Esophagus muscularis mucosa (tissue), 4 donors: ENCODE measurements around the gene BASP1. TPM values are rescaled to one million over a fixed set of nuclear protein-coding genes. Genes with fewer than 3 reads are reported as not detected.

ENCODE experiments used
- DNase-seq: peaks from one replicate; pipeline ENCODE4 v3.0.0-alpha.2; 2017; ENCODE audit errors: extremely low spot score
- H3K27ac ChIP-seq, 4 donors: fragments of 200-600 bp; sonication (generic); replicated peaks in 1 of 4; 1 replicate in 3 of 4; 2 replicates in 1 of 4; pipeline ENCODE4 v1.5.1; 2016 to 2019; ENCODE audit warnings: mild to moderate bottlenecking in 1 of 4
- H3K27me3 ChIP-seq, 4 donors: fragments of 200-600 bp; sonication (generic); one replicate each; pipeline versions ENCODE4 v1.5.1 to v1.6.0; 2016 to 2019
- H3K36me3 ChIP-seq, 4 donors: fragments of 200-600 bp; sonication (generic); one replicate each; pipeline ENCODE4 v1.5.1; 2016 to 2019
- H3K4me1 ChIP-seq, 4 donors: fragments of 200-600 bp; sonication (generic); one replicate each; pipeline ENCODE4 v1.5.1; 2016 to 2019
- H3K4me3 ChIP-seq, 4 donors: fragments of 200-600 bp; sonication (generic); 1 replicate in 2 of 4; 2 replicates in 2 of 4; pipeline ENCODE4 v1.5.1; 2016 to 2019; ENCODE audit warnings: mild to moderate bottlenecking in 4 of 4, moderate library complexity in 1 of 4
- H3K9me3 ChIP-seq, 4 donors: fragments of 200-600 bp; sonication (generic); 1 replicate in 3 of 4; 2 replicates in 1 of 4; pipeline ENCODE4 v1.5.1; 2016 to 2019
- CTCF ChIP-seq, 3 experiments: fragments of 200-600 bp in 2 of 3; fragments of 450-650 bp in 1 of 3; sonication (generic) in 2 of 3; IDR thresholded peaks; one replicate each; pipeline ENCODE4 v1.5.1; 2017 to 2019; ENCODE audit warnings: antibody characterized with exemption in 3 of 3, mild to moderate bottlenecking in 2 of 3, moderate library complexity in 1 of 3
- EP300 ChIP-seq: sonication (generic); formaldehyde crosslinking; IDR thresholded peaks from one replicate; pipeline ENCODE4 v1.6.1; 2017; ENCODE audit warnings: antibody characterized with exemption
- POLR2A ChIP-seq: fragments of 450-650 bp; IDR thresholded peaks from one replicate; pipeline ENCODE4 v1.6.1; 2017; ENCODE audit warnings: antibody characterized with exemption, moderate library complexity, mild to moderate bottlenecking, low read depth
- POLR2AphosphoS5 ChIP-seq, 2 donors: sonication (generic); formaldehyde crosslinking; IDR thresholded peaks; one replicate each; pipeline ENCODE4 v1.6.1; 2017; ENCODE audit warnings: antibody characterized with exemption in 2 of 2
- WGBS: methylation state at CpG from one replicate; pipeline ENCODE4 v1.1.5; 2018; 5-methylcytosine and 5-hydroxymethylcytosine counted together
- intact Hi-C: fragments of 100-400 bp; cut with DNase I; formaldehyde crosslinking; loops from one replicate; pipeline ENCODE4 v1.15.1; 2023
- total RNA-seq, 4 donors: library from RNA; depleted of rRNA; stranded (reverse); fragments of >200 nt; gene quantifications; one replicate each; pipeline versions ENCODE4 v1.1.0 to v1.2.1, GENCODE V29; 2016

BASP1 gene
- total RNA-seq, 4 donors from 2014 or later = 5.4 to 19.7 (median 6.6) TPM

DNA sequence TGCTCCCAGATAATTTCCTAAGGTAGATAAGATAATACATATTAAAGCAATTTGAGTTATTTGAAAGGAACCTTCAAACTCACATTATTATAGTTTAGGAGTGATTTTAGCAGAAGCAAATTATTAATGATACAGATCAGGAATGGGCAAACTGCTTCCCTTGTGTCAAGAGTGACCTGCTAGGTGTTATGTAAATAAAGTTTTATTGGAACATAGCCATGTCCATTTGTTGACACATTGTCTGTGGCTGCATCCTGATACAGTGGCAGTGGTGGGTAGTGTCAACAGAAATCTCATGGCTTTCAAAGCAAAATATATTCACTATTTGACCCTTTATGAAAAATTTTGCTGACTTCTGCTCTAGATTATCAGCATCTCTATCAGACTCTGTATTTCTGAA, 11.4 kb upstream of the BASP1 start:
- intact Hi-C loops = no loop called here
- TF ChIP-seq EP300 = no peak
- Histone ChIP-seq H3K4me3 (no peak overlapping the region), H3K9me3 (no peaks in the 10 kb centered on the region), H3K36me3 (no peaks in the 10 kb centered on the region), H3K4me1 (no peaks in the 10 kb centered on the region), H3K27ac (no peak overlapping the region), H3K27me3 (peaks cover 0 to 51% (median 0%) of the 10 kb centered on the region in 4 donors)
- no peak for DNase-seq

DNA sequence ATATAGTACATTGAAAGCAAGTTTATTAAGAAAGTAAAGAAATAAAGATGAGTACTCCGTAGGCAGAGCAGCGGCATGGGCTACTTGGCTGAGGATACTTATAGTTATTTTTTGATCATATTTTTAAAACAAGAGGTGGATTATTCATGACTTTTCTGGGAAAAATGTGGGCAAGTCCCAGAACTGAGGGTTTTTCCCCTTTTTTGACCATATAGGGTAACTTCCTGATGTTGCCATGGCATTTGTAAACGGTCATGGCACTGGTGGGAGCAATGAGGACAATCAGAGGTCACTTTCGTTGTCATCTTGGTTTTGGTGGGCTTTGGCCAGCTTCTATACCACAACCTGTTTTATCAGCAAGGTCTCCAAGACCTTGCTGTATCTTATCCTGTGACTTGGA, 5.2 kb upstream of the BASP1 start:
- WGBS = 88% methylated on average over 4 of the region's 4 CpGs
- no peaks in the 10 kb centered on the region for H3K36me3 ChIP-seq
- TF ChIP-seq CTCF (IDR thresholded peaks at IDR 0.05) = no peak
- TF ChIP-seq POLR2AphosphoS5 (IDR thresholded peaks at IDR 0.05) = no peak
- TF ChIP-seq EP300 = no peak
- no peak for TF ChIP-seq POLR2A

DNA sequence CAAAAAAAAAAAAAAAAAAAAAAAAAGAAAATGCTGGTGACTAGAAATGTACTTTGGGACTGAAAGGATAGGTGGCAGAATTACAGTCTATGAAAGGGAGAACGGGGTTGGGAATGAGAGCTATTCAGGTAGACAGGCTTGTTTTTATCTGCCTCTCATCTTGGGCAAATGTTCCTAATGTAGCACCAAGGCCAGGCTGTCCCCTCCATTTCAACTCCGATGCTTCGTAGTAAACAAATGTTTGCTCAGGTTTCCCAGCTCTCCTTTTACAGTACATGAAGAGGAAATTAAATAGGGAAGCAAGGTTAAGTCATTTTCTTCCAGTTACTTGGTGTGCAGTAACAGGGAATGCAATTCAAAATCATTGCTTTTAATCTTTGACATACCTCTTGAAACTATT, 4.4 kb upstream of the BASP1 start:
- Histone ChIP-seq H3K27ac (no peak overlapping the region), H3K36me3 (no peaks in the 10 kb centered on the region), H3K4me1 (peaks cover 6 to 20% (median 19%) of the 10 kb centered on the region in 4 donors), H3K4me3 (no peak overlapping the region), H3K27me3 (peaks cover 0 to 54% (median 13%) of the 10 kb centered on the region in 4 donors), H3K9me3 (no peaks in the 10 kb centered on the region)
- TF ChIP-seq CTCF (IDR thresholded peaks at IDR 0.05) (no peak), EP300 (no peak), POLR2A (no peak), POLR2AphosphoS5 (IDR thresholded peaks at IDR 0.05) (no peak)
- intact Hi-C loops = no loop called here
- WGBS = 66% methylated on average over 3 of the region's 3 CpGs
- no peak for DNase-seq

More for the DNA sequence above, 5.2 kb upstream of the BASP1 start:
- H3K9me3 ChIP-seq = no peaks in the 10 kb centered on the region
- no peak overlapping the region for H3K4me3 ChIP-seq
- intact Hi-C loops = no loop called here
- H3K4me1 ChIP-seq = peaks cover 6 to 12% (median 11%) of the 10 kb centered on the region in 4 donors
- H3K27ac ChIP-seq = no peak overlapping the region
- peaks cover 0 to 47% (median 9%) of the 10 kb centered on the region in 4 donors for H3K27me3 ChIP-seq
- DNase-seq = no peak

- Histone ChIP-seq H3K4me1 (peaks cover 6 to 29% (median 28%) of the 10 kb centered on the region in 4 donors), H3K4me3 (no peak overlapping the region), H3K27ac (no peak overlapping the region), H3K27me3 (peaks cover 0 to 63% (median 22%) of the 10 kb centered on the region in 4 donors), H3K36me3 (no peaks in the 10 kb centered on the region), H3K9me3 (no peaks in the 10 kb centered on the region)
- whole genome bisulfite sequencing = 86% methylated on average over 2 of the region's 2 CpGs
- DNase-seq = no peak
- no peak for TF ChIP-seq CTCF (IDR thresholded peaks at IDR 0.05)
- no peak for TF ChIP-seq POLR2A
- no peak for TF ChIP-seq EP300
- intact Hi-C loops = no loop called here
Observed at GRCh38 chr5:17213938-17214337, 3.5 kb upstream of the BASP1 start.

- Histone ChIP-seq H3K36me3 (no peaks in the 10 kb centered on the region), H3K27me3 (peaks cover 0 to 65% (median 29%) of the 10 kb centered on the region in 4 donors), H3K4me1 (peaks cover 6 to 31% (median 30%) of the 10 kb centered on the region in 4 donors), H3K27ac (no peak overlapping the region), H3K4me3 (no peak overlapping the region), H3K9me3 (no peaks in the 10 kb centered on the region)
- DNase-seq = no peak
- TF ChIP-seq CTCF (IDR thresholded peaks at IDR 0.05) (no peak), POLR2AphosphoS5 (IDR thresholded peaks at IDR 0.05) (no peak), EP300 (no peak), POLR2A (no peak)
- intact Hi-C loops = loop anchor here (5.0 kb wide), 1 partner anchor 1102 kb away; no protein-coding TSS in a partner anchor
- WGBS = 80% methylated on average over 2 of the region's 2 CpGs
Observed at GRCh38 chr5:17214893-17215292, 2.5 kb upstream of the BASP1 start.
